Body of pancreas (tissue), 4 donors: ENCODE results near the gene ZNF180.

Experiments used
- CTCF ChIP-seq, 7 experiments: fragments of 450-650 bp in 4 of 7; fragments of 200-600 bp in 3 of 7; sonication (generic) in 3 of 7; IDR thresholded peaks; one replicate each; pipeline ENCODE4 v1.5.1; 2016 to 2019; ENCODE audit warnings: antibody characterized with exemption in 7 of 7
- POLR2A ChIP-seq, 3 donors: fragments of 450-650 bp; IDR thresholded peaks; one replicate each; pipeline ENCODE4 v1.6.1; 2016; ENCODE audit warnings: antibody characterized with exemption in 3 of 3, mild to moderate bottlenecking in 2 of 3

GRCh38 chr19:44496711-44497110 is 3.6 kb downstream of the ZNF180 start:
- TF ChIP-seq CTCF (IDR thresholded peaks at IDR 0.05): no peak
- no peak for TF ChIP-seq POLR2A (IDR thresholded peaks at IDR 0.05)
